Peyer's patch (tissue), 4 donors: ENCODE results near the gene JPT1. TPM values are rescaled to one million over a fixed set of nuclear protein-coding genes. Genes with fewer than 3 reads are reported as not detected.
"Not testable (repeated sequence)": the region's sequence is repeated elsewhere in the genome, so short reads cannot be mapped to it uniquely, and the experiment has no call there.

ENCODE experiments used
- DNase-seq, 3 donors: peaks; one replicate each; pipeline ENCODE4 v3.0.0-alpha.2; 2017 to 2019
- H3K27ac ChIP-seq, 4 donors: fragments of 200-600 bp; sonication (generic); one replicate each; pipeline ENCODE4 v1.5.1; 2016 to 2019
- H3K27me3 ChIP-seq, 2 donors: fragments of 200-600 bp; sonication (generic); one replicate each; pipeline ENCODE4 v1.5.1; 2019
- H3K36me3 ChIP-seq, 3 donors: fragments of 200-600 bp; sonication (generic); one replicate each; pipeline ENCODE4 v1.5.1; 2016 to 2019
- H3K4me1 ChIP-seq, 4 donors: fragments of 200-600 bp; sonication (generic); one replicate each; pipeline ENCODE4 v1.5.1; 2016 to 2019
- H3K4me3 ChIP-seq, 4 donors: fragments of 200-600 bp; sonication (generic); 1 replicate in 3 of 4; 2 replicates in 1 of 4; pipeline ENCODE4 v1.5.1; 2016 to 2019; ENCODE audit warnings: mild to moderate bottlenecking in 1 of 4
- H3K9me3 ChIP-seq, 4 donors: fragments of 200-600 bp; sonication (generic); one replicate each; pipeline ENCODE4 v1.5.1; 2016 to 2019; ENCODE audit warnings: mild to moderate bottlenecking in 1 of 4
- POLR2A ChIP-seq, 2 donors: fragments of 450-650 bp; IDR thresholded peaks; one replicate each; pipeline ENCODE4 v1.5.1; 2017; ENCODE audit warnings: antibody characterized with exemption in 2 of 2, mild to moderate bottlenecking in 2 of 2, moderate library complexity in 2 of 2
- total RNA-seq, 4 donors: library from RNA; depleted of rRNA; stranded (reverse); fragments of >200 nt; gene quantifications; one replicate each; pipeline ENCODE4 v1.1.0, GENCODE V29; 2016
- TF ChIP-seq, protein P1 (sequence below), 6 experiments: fragments of 450-650 bp in 4 of 6; fragments of 200-600 bp in 2 of 6; sonication (generic) in 1 of 6; IDR thresholded peaks; one replicate each; pipeline ENCODE4 v1.5.1; 2017 to 2019; ENCODE audit warnings: antibody characterized with exemption in 6 of 6, mild to moderate bottlenecking in 3 of 6, moderate library complexity in 1 of 6

The JPT1 gene
- total RNA-seq, 4 donors from 2014 or later = 132 to 261 (median 202) TPM

DNA sequence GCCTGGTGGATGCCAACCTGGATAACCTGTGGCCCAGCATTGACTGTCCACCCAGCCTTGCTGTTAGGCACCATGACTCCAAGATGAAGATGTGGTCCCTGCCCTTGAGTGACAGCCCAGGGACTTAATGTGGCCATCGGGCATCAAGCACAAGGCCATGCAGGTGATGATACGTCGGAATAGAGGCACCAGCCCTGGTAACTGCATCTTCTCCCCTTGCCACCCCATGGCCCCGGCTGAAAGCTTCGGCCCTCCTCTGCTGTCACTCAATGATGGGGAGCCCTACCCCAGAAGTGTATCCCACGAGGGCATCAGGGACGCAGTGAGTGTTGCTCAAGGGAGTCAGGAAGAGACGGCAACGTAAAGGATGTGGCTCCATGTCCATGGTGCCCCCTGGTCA, 24.7 kb downstream of the JPT1 start:
- Histone ChIP-seq H3K4me3 (no peak overlapping the region), H3K9me3 (no peaks in the 10 kb centered on the region), H3K27ac (peak overlapping the region in 1 of 4 donors; percentile 50), H3K4me1 (peaks cover 5 to 47% (median 16%) of the 10 kb centered on the region in 4 donors), H3K36me3 (peaks cover 0 to 12% (median 0%) of the 10 kb centered on the region in 3 donors), H3K27me3 (no peaks in the 10 kb centered on the region)
- no peak for TF ChIP-seq POLR2A (IDR thresholded peaks at IDR 0.05)
- TF ChIP-seq, protein P1, sequence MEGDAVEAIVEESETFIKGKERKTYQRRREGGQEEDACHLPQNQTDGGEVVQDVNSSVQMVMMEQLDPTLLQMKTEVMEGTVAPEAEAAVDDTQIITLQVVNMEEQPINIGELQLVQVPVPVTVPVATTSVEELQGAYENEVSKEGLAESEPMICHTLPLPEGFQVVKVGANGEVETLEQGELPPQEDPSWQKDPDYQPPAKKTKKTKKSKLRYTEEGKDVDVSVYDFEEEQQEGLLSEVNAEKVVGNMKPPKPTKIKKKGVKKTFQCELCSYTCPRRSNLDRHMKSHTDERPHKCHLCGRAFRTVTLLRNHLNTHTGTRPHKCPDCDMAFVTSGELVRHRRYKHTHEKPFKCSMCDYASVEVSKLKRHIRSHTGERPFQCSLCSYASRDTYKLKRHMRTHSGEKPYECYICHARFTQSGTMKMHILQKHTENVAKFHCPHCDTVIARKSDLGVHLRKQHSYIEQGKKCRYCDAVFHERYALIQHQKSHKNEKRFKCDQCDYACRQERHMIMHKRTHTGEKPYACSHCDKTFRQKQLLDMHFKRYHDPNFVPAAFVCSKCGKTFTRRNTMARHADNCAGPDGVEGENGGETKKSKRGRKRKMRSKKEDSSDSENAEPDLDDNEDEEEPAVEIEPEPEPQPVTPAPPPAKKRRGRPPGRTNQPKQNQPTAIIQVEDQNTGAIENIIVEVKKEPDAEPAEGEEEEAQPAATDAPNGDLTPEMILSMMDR (IDR thresholded peaks at IDR 0.05) = no peak
- no peak for DNase-seq

DNA sequence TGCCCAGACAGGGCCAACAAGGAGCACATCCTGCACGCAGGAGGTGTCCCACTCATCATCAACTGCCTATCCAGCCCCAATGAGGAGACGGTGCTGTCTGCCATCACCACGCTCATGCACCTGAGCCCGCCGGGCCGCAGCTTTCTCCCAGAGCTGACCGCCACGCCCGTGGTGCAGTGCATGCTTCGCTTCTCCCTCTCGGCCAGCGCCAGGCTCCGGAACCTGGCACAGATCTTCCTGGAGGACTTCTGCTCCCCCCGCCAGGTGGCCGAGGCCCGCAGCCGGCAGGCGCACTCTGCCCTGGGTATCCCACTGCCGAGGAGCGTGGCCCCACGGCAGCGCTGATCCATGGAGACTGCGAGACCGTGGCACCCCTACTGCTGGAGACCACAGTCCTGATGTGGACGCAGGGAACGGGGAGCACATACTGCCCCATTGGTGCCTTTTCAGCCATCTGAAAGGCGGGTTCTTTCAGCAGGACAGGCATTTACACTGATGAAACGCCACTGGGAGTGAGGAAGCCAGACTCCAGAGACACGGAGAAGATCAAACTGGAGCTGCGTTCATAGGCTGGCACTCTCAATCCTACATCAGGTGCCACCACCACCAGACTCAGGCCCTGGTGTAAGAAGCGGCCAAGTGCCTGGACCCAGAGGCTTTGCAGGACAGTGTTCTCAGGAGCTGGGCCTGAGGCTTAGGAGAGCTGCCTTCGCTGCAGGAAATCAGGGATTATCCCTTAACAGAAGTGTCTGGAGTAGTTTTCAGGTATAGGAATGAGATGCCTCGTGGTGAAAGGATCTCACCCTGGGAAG, 25.4 kb downstream of the JPT1 start:
- no peaks in the 10 kb centered on the region for H3K9me3 ChIP-seq
- TF ChIP-seq POLR2A (IDR thresholded peaks at IDR 0.05) = no peak
- TF ChIP-seq, protein P1 (IDR thresholded peaks at IDR 0.05) = no peak
- H3K36me3 ChIP-seq = peaks cover 0 to 12% (median 0%) of the 10 kb centered on the region in 3 donors
- H3K4me3 ChIP-seq = no peak overlapping the region
- DNase-seq = peak in 1 of 3 donors; percentile 48
- H3K4me1 ChIP-seq = peaks cover 5 to 52% (median 19%) of the 10 kb centered on the region in 4 donors
- H3K27ac ChIP-seq = peak overlapping the region in 2 of 4 donors; percentile 38 to 50
- H3K27me3 ChIP-seq = no peaks in the 10 kb centered on the region

GRCh38 chr17:75127936-75128335, 26.4 kb downstream of the JPT1 start:
- H3K4me1 ChIP-seq = peaks cover 5 to 57% (median 19%) of the 10 kb centered on the region in 4 donors
- H3K9me3 ChIP-seq, H3K4me3 ChIP-seq, DNase-seq, H3K27me3 ChIP-seq: not testable (repeated sequence)
- H3K27ac ChIP-seq = peak overlapping the region in 2 of 4 donors; percentile 38 to 73
- H3K36me3 ChIP-seq = peaks cover 0 to 12% (median 0%) of the 10 kb centered on the region in 3 donors

- TF ChIP-seq POLR2A (IDR thresholded peaks at IDR 0.05) = no peak
- TF ChIP-seq, protein P1 (IDR thresholded peaks at IDR 0.05) = no peak
- Histone ChIP-seq H3K4me3 (no peak overlapping the region), H3K27ac (peak overlapping the region in 1 of 4 donors; percentile 73), H3K9me3 (no peaks in the 10 kb centered on the region), H3K36me3 (peaks cover 0 to 12% (median 0%) of the 10 kb centered on the region in 3 donors), H3K4me1 (peaks cover 5 to 57% (median 19%) of the 10 kb centered on the region in 4 donors), H3K27me3 (no peaks in the 10 kb centered on the region)
- DNase-seq = no peak
Observed at GRCh38 chr17:75126954-75127353, 27.4 kb downstream of the JPT1 start.

- DNase-seq = no peak
- no peak for TF ChIP-seq POLR2A (IDR thresholded peaks at IDR 0.05)
- TF ChIP-seq, protein P1 (IDR thresholded peaks at IDR 0.05) = no peak
- H3K9me3 ChIP-seq = no peaks in the 10 kb centered on the region
- peaks cover 5 to 57% (median 19%) of the 10 kb centered on the region in 4 donors for H3K4me1 ChIP-seq
- H3K27ac ChIP-seq = peak overlapping the region; percentile 42 to 89 (median 82)
- no peak overlapping the region for H3K4me3 ChIP-seq
- H3K27me3 ChIP-seq = no peaks in the 10 kb centered on the region
- peaks cover 0 to 17% (median 0%) of the 10 kb centered on the region in 3 donors for H3K36me3 ChIP-seq
Observed at GRCh38 chr17:75125984-75126383, 28.3 kb downstream of the JPT1 start.

DNA sequence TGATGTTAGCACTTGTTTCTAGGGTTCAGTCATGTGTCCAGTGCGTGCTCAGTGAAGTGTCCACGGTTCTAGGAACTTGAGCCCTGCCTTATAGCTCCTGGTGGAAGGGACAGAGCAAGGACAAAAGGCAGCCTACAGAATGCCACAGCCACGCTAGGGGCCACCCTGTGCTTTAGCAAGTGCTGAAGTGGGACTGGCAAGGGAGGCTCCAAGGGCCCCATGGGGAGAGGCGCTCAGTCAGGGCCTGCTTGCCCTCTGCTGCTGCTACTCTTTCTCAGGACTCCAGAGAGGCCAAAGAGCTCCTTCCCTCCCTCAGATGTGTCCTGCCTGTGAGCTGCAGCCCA, 29.5 kb downstream of the JPT1 start:
- peak overlapping the region in 3 of 4 donors; percentile 75 to 89 (median 88) for H3K27ac ChIP-seq
- no peak for TF ChIP-seq POLR2A (IDR thresholded peaks at IDR 0.05)
- TF ChIP-seq, protein P1 (IDR thresholded peaks at IDR 0.05) = no peak
- H3K36me3 ChIP-seq = peaks cover 0 to 11% (median 0%) of the 10 kb centered on the region in 3 donors
- peaks cover 5 to 51% (median 17%) of the 10 kb centered on the region in 4 donors for H3K4me1 ChIP-seq
- H3K4me3 ChIP-seq = no peak overlapping the region
- H3K27me3 ChIP-seq = no peaks in the 10 kb centered on the region
- no peak for DNase-seq
- no peaks in the 10 kb centered on the region for H3K9me3 ChIP-seq
